Fibroblast of lung (primary cell): ENCODE data around the gene PATJ.

Source experiments
- CTCF ChIP-seq, 2 donors: IDR thresholded peaks in 1 of 2; conservative IDR thresholded peaks in 1 of 2; 1 replicate in 1 of 2; 2 replicates in 1 of 2; pipeline ENCODE4 v1.5.1; 2011 to 2012; ENCODE audit warnings: low read length in 2 of 2, control low read depth in 1 of 2, inconsistent platforms in 1 of 2, low read depth in 1 of 2, mild to moderate bottlenecking in 1 of 2
- EZH2 ChIP-seq: IDR thresholded peaks from 2 replicates; pipeline ENCODE4 v1.5.1; 2012; ENCODE audit warnings: low read length, control low read depth, mild to moderate bottlenecking; ENCODE audit errors: missing control alignments

GRCh38 chr1:61950418-61950817 is 208.1 kb downstream of the PATJ start:
- TF ChIP-seq CTCF (conservative IDR thresholded peaks at IDR 0.05 in 1 of 2, IDR thresholded peaks at IDR 0.05 in 1 of 2; ENCODE audit: low read depth in 1 of 2, low read length in 2 of 2) (no peak), EZH2 (no peak)
